Neuronal stem cell (in vitro differentiated cells): ENCODE data around the gene WDPCP.

ENCODE experiments used
- DNase-seq: peaks from one replicate; pipeline ENCODE4 v3.0.0-alpha.2; 2013; ENCODE audit warnings: low spot score
- H2AFZ ChIP-seq: one replicate; pipeline ENCODE4 v1.6.1; 2013; ENCODE audit warnings: mild to moderate bottlenecking, low read length, inconsistent platforms
- H2AK5ac ChIP-seq: 2 replicates; pipeline ENCODE4 v1.6.1; 2013; ENCODE audit warnings: low read depth, mild to moderate bottlenecking, inconsistent platforms, low read length, moderate library complexity, mixed read lengths
- H2BK120ac ChIP-seq: 2 replicates; pipeline ENCODE4 v1.6.1; 2013; ENCODE audit warnings: low read depth, mild to moderate bottlenecking, inconsistent platforms, low read length, moderate library complexity, mixed read lengths
- H2BK12ac ChIP-seq: one replicate; pipeline ENCODE4 v1.6.1; 2013; ENCODE audit warnings: low read length, inconsistent platforms
- H2BK15ac ChIP-seq: 2 replicates; pipeline ENCODE4 v1.6.1; 2013; ENCODE audit warnings: mild to moderate bottlenecking, low read length, inconsistent platforms, mixed read lengths
- H2BK5ac ChIP-seq: one replicate; pipeline ENCODE4 v1.6.1; 2013; ENCODE audit warnings: inconsistent platforms, mild to moderate bottlenecking, low read length, moderate library complexity
- H3K14ac ChIP-seq: one replicate; pipeline ENCODE4 v1.6.1; 2013; ENCODE audit warnings: low read length, inconsistent platforms
- H3K18ac ChIP-seq: 2 replicates; pipeline ENCODE4 v1.6.1; 2013; ENCODE audit warnings: low read length, inconsistent platforms
- H3K23ac ChIP-seq: 2 replicates; pipeline ENCODE4 v1.6.1; 2013; ENCODE audit warnings: low read depth, mild to moderate bottlenecking, mixed read lengths, low read length, inconsistent platforms; ENCODE audit not compliant: poor library complexity
- H3K27ac ChIP-seq: replicated peaks from 3 replicates; pipeline ENCODE4 v1.5.1; 2013; ENCODE audit warnings: low read length, inconsistent platforms
- H3K27me3 ChIP-seq, 3 experiments: 2 replicates each; pipeline ENCODE4 v1.6.1; 2013; ENCODE audit warnings: low read length in 3 of 3, mild to moderate bottlenecking in 2 of 3, inconsistent platforms in 1 of 3, low read depth in 1 of 3, mixed read lengths in 1 of 3, moderate library complexity in 1 of 3; ENCODE audit not compliant: control insufficient read depth in 3 of 3, insufficient read depth in 3 of 3
- H3K36me3 ChIP-seq, 2 donors: replicated peaks in 1 of 2; 2 replicates each; pipeline ENCODE4 v1.6.1; 2013; ENCODE audit warnings: low read length in 2 of 2; ENCODE audit not compliant: control insufficient read depth in 2 of 2, insufficient read depth in 2 of 2
- H3K4ac ChIP-seq: 2 replicates; pipeline ENCODE4 v1.6.1; 2013; ENCODE audit warnings: inconsistent platforms, mild to moderate bottlenecking, low read length, moderate library complexity
- H3K4me1 ChIP-seq, 2 donors: 1 replicate in 1 of 2; 2 replicates in 1 of 2; pipeline ENCODE4 v1.6.1; 2013; ENCODE audit warnings: low read length in 2 of 2, low read depth in 1 of 2; ENCODE audit not compliant: control insufficient read depth in 2 of 2, insufficient read depth in 1 of 2
- H3K4me2 ChIP-seq: one replicate; pipeline ENCODE4 v1.6.1; 2013; ENCODE audit warnings: mild to moderate bottlenecking, low read length, inconsistent platforms; ENCODE audit not compliant: insufficient read depth, poor library complexity, severe bottlenecking
- H3K4me3 ChIP-seq, 2 donors: 2 replicates each; pipeline ENCODE4 v1.5.1; 2013; ENCODE audit warnings: low read length in 2 of 2, mild to moderate bottlenecking in 2 of 2, inconsistent platforms in 1 of 2, moderate library complexity in 1 of 2
- H3K79me1 ChIP-seq: one replicate; pipeline ENCODE4 v1.6.1; 2013; ENCODE audit warnings: low read depth, mild to moderate bottlenecking, inconsistent platforms, low read length, moderate library complexity
- H3K9ac ChIP-seq: one replicate; pipeline ENCODE4 v1.6.1; 2013; ENCODE audit warnings: mild to moderate bottlenecking, low read depth, low read length, inconsistent platforms; ENCODE audit not compliant: poor library complexity
- H3K9me3 ChIP-seq, 2 donors: replicated peaks in 1 of 2; 2 replicates each; pipeline versions ENCODE3 to v1.6.1; 2013; ENCODE audit warnings: low read length in 2 of 2, mild to moderate bottlenecking in 2 of 2, inconsistent platforms in 1 of 2, low read depth in 1 of 2, mixed read lengths in 1 of 2, moderate library complexity in 1 of 2; ENCODE audit not compliant: control insufficient read depth in 2 of 2, insufficient read depth in 1 of 2
- H4K8ac ChIP-seq: one replicate; pipeline ENCODE4 v1.6.1; 2013; ENCODE audit warnings: low read depth, mild to moderate bottlenecking, inconsistent platforms, low read length, moderate library complexity
- H4K91ac ChIP-seq: one replicate; pipeline ENCODE4 v1.6.1; 2013; ENCODE audit warnings: low read length, low read depth, mild to moderate bottlenecking, inconsistent platforms; ENCODE audit not compliant: poor library complexity
- WGBS, 2 donors: extraction: QIAGEN DNeasy Blood & Tissue Kit; methylation state at CpG; one replicate each; pipeline ENCODE4 v1.1.7; 2013; ENCODE audit warnings: missing lambda C conversion rate in 2 of 2, mixed read lengths in 1 of 2; ENCODE audit not compliant: insufficient read length in 2 of 2, insufficient replicate concordance in 1 of 2; ENCODE audit errors: extremely low coverage in 2 of 2; 5-methylcytosine and 5-hydroxymethylcytosine counted together

Gene WDPCP

GRCh38 chr2:63189026-63189425 is 399.3 kb downstream of the WDPCP start:
- no peak for DNase-seq
- Histone ChIP-seq H3K4me2 (no peak overlapping the region), H2AK5ac (no peak overlapping the region), H2BK120ac (no peak overlapping the region), H3K4me1 (no peaks in the 10 kb centered on the region), H4K91ac (no peak overlapping the region), H2BK5ac (no peak overlapping the region), H2AFZ (peak overlapping the region; percentile 46), H2BK12ac (no peak overlapping the region), H3K9me3 (peaks cover 0 to 7% of the 10 kb centered on the region in 2 donors), H3K9ac (no peak overlapping the region), H3K36me3 (no peaks in the 10 kb centered on the region), H3K18ac (no peak overlapping the region), H3K23ac (no peak overlapping the region), H3K79me1 (no peaks in the 10 kb centered on the region), H3K27ac (no peak overlapping the region), H2BK15ac (no peak overlapping the region), H3K27me3 (no peaks in the 10 kb centered on the region), H4K8ac (no peak overlapping the region), H3K14ac (no peak overlapping the region), H3K4ac (no peak overlapping the region), H3K4me3 (no peak overlapping the region)
- WGBS, 2 donors, result no CpG with 5 or more reads among the region's 4 CpGs

- H4K8ac ChIP-seq, result no peak overlapping the region
- H3K4me2 ChIP-seq, result no peak overlapping the region
- no peak overlapping the region for H2BK15ac ChIP-seq
- H3K27ac ChIP-seq, result no peak overlapping the region
- no peak overlapping the region for H3K18ac ChIP-seq
- H2AK5ac ChIP-seq, result no peak overlapping the region
- H3K14ac ChIP-seq, result no peak overlapping the region
- no peaks in the 10 kb centered on the region for H3K27me3 ChIP-seq
- WGBS, 2 donors, result no CpG with 5 or more reads among the region's 3 CpGs
- no peak for DNase-seq
- no peak overlapping the region for H3K9ac ChIP-seq
- no peak overlapping the region for H2BK120ac ChIP-seq
- peaks cover 0 to 7% of the 10 kb centered on the region in 2 donors for H3K9me3 ChIP-seq
- no peak overlapping the region for H2BK5ac ChIP-seq
- no peak overlapping the region for H3K4ac ChIP-seq
- no peaks in the 10 kb centered on the region for H3K79me1 ChIP-seq
- no peaks in the 10 kb centered on the region for H3K36me3 ChIP-seq
- H3K4me3 ChIP-seq, result no peak overlapping the region
- H3K4me1 ChIP-seq, result no peaks in the 10 kb centered on the region
- H4K91ac ChIP-seq, result no peak overlapping the region
- no peak overlapping the region for H2AFZ ChIP-seq
- H2BK12ac ChIP-seq, result no peak overlapping the region
- no peak overlapping the region for H3K23ac ChIP-seq
Observed at GRCh38 chr2:63186331-63186730, 401.9 kb downstream of the WDPCP start.

GRCh38 chr2:63163161-63163820 is 425.0 kb downstream of the WDPCP start:
- H4K91ac ChIP-seq, result no peak overlapping the region
- H2AK5ac ChIP-seq, result no peak overlapping the region
- no peak overlapping the region for H3K4ac ChIP-seq
- H3K9me3 ChIP-seq, result no peaks in the 10 kb centered on the region
- H3K4me3 ChIP-seq, result no peak overlapping the region
- no peaks in the 10 kb centered on the region for H3K36me3 ChIP-seq
- H3K27me3 ChIP-seq, result no peaks in the 10 kb centered on the region
- no peak overlapping the region for H2BK120ac ChIP-seq
- no peak overlapping the region for H3K23ac ChIP-seq
- no peaks in the 10 kb centered on the region for H3K4me1 ChIP-seq
- no peak overlapping the region for H4K8ac ChIP-seq
- no peak overlapping the region for H2BK12ac ChIP-seq
- no peak overlapping the region for H2BK15ac ChIP-seq
- H3K14ac ChIP-seq, result no peak overlapping the region
- H3K79me1 ChIP-seq, result no peaks in the 10 kb centered on the region
- H3K9ac ChIP-seq, result no peak overlapping the region
- H3K4me2 ChIP-seq, result no peak overlapping the region
- WGBS, 2 donors, result no CpG with 5 or more reads among the region's 1 CpG
- no peak for DNase-seq
- no peak overlapping the region for H2AFZ ChIP-seq
- H2BK5ac ChIP-seq, result no peak overlapping the region
- no peak overlapping the region for H3K27ac ChIP-seq
- no peak overlapping the region for H3K18ac ChIP-seq

- no peak overlapping the region for H3K18ac ChIP-seq
- H3K36me3 ChIP-seq, result no peaks in the 10 kb centered on the region
- no peak overlapping the region for H2BK12ac ChIP-seq
- H3K27ac ChIP-seq, result no peak overlapping the region
- no peak overlapping the region for H3K4me2 ChIP-seq
- no peaks in the 10 kb centered on the region for H3K4me1 ChIP-seq
- no peak overlapping the region for H2BK15ac ChIP-seq
- no peak overlapping the region for H3K23ac ChIP-seq
- H3K4me3 ChIP-seq, result no peak overlapping the region
- H4K91ac ChIP-seq, result no peak overlapping the region
- no peak overlapping the region for H2AK5ac ChIP-seq
- no CpG with 5 or more reads among the region's 1 CpG for WGBS, 2 donors
- no peak overlapping the region for H2AFZ ChIP-seq
- no peak overlapping the region for H2BK120ac ChIP-seq
- no peak overlapping the region for H3K14ac ChIP-seq
- H4K8ac ChIP-seq, result no peak overlapping the region
- no peak for DNase-seq
- H3K9ac ChIP-seq, result no peak overlapping the region
- no peak overlapping the region for H2BK5ac ChIP-seq
- no peaks in the 10 kb centered on the region for H3K79me1 ChIP-seq
- H3K9me3 ChIP-seq, result no peaks in the 10 kb centered on the region
- no peak overlapping the region for H3K4ac ChIP-seq
- no peaks in the 10 kb centered on the region for H3K27me3 ChIP-seq
Observed at GRCh38 chr2:63159262-63159661, 429.0 kb downstream of the WDPCP start.
